ENCODE data around the gene CCS. TPM values are rescaled to one million over a fixed set of nuclear protein-coding genes. Genes with fewer than 3 reads are reported as not detected.

CCS gene
- total and polyA plus RNA-seq, 2 of the 4 experiments (the other 2 are of a cell fraction): 20.1 to 53.0 TPM

DNA sequence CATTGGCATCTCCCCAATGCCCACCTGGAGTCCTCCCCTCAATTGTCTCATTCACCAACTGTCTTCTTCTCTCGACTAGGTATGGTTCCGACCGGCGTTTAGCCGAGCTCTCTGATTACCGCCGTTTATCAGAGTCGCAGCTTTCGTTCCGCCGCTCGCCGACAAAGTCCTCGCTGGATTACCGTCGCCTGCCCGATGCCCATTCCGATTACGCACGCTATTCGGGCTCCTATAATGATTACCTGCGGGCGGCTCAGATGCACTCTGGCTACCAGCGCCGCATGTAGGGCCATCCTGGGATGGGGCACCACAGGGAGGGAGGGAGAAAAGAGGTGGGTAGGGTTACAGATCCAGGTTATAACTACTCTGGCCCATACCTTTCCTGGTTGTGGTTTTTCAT lies 33.4 kb downstream of the CCS start:
- Histone ChIP-seq H3K4me1 (ENCODE audit: control insufficient read depth, insufficient read depth, low read length) (peaks cover 2% of the 10 kb centered on the region; the same call in 1 of the 2 replicates), H3K9me3 (ENCODE audit: control insufficient read depth, insufficient read depth, low read length) (no peaks in the 10 kb centered on the region), H2AK5ac (ENCODE audit: low read depth, low read length) (no peak overlapping the region), H3K79me1 (ENCODE audit: low read depth in 1 of 2, low read length in 2 of 2) (peaks cover 28 to 78% of the 10 kb centered on the region in 2 experiments; a peak in 3 of 4 replicates), H3K14ac (replicated peaks; ENCODE audit: low read depth, low read length) (no peak overlapping the region), H3K56ac (ENCODE audit: extremely low read depth, insufficient read depth, low read length) (no peak overlapping the region), H2AK9ac (replicated peaks; ENCODE audit: low read depth, low read length, poor library complexity) (no peak overlapping the region), H3K27me3 (ENCODE audit: control insufficient read depth, insufficient read depth, low read length) (no peaks in the 10 kb centered on the region), H2BK5ac (ENCODE audit: low read depth, low read length, poor library complexity, severe bottlenecking) (no peak overlapping the region), H4K5ac (ENCODE audit: low read depth, low read length) (no peak overlapping the region), H2BK120ac (ENCODE audit: low read depth, low read length) (no peak overlapping the region), H3K9ac (ENCODE audit: low read depth, low read length) (no peak overlapping the region), H3K36me3 (ENCODE audit: control insufficient read depth, insufficient read depth, low read length) (peaks cover 67% of the 10 kb centered on the region), H3K18ac (ENCODE audit: low read depth, low read length) (no peak overlapping the region), H4K8ac (ENCODE audit: low read depth in 2 of 2, low read length in 2 of 2) (no peak overlapping the region), H3K9me1 (ENCODE audit: insufficient read depth, low read length) (peaks cover 35% of the 10 kb centered on the region), H4K91ac (ENCODE audit: insufficient read depth, low read depth, low read length) (no peak overlapping the region), H3K27ac (ENCODE audit: insufficient read depth, low read length) (no peak overlapping the region), H3K4ac (ENCODE audit: low read depth, low read length) (no peak overlapping the region), H4K20me1 (ENCODE audit: insufficient read depth, low read length) (peaks cover 98% of the 10 kb centered on the region), H3K4me2 (ENCODE audit: low read depth, low read length) (no peak overlapping the region), H3K4me3 (ENCODE audit: insufficient read depth, low read depth, low read length) (no peak overlapping the region), H2AFZ (replicated peaks; ENCODE audit: low read length, poor library complexity) (no peak overlapping the region), H2BK20ac (ENCODE audit: low read depth, low read length) (no peak overlapping the region), H2BK15ac (ENCODE audit: low read depth, low read length) (no peak overlapping the region), H3K23ac (ENCODE audit: low read depth, low read length) (no peak overlapping the region)
- WGBS, 2 experiments (ENCODE audit: extremely low coverage in 2 of 2, insufficient read length in 1 of 2): 95% methylated on average over 8 of the region's 25 CpGs; no CpG with 5 or more reads in 1 of the 2 experiments
- CTCF ChIA-PET: no interaction called here
- intact Hi-C loops (cut with micrococcal nuclease): no loop called here
- TF ChIP-seq MAFK (IDR thresholded peaks at IDR 0.05; ENCODE audit: low read depth, low read length) (no peak), RAD21 (IDR thresholded peaks at IDR 0.05; ENCODE audit: low read length) (no peak), SMC3 (IDR thresholded peaks at IDR 0.05; ENCODE audit: low read depth, low read length) (no peak), RCOR1 (IDR thresholded peaks at IDR 0.05; ENCODE audit: insufficient replicate concordance, low read length) (no peak), BHLHE40 (IDR thresholded peaks at IDR 0.05; ENCODE audit: low read depth, low read length) (no peak), CEBPB (IDR thresholded peaks at IDR 0.05; ENCODE audit: low read depth, low read length) (no peak), POLR2A (IDR thresholded peaks at IDR 0.05; ENCODE audit: low read depth, low read length) (no peak), MXI1 (IDR thresholded peaks at IDR 0.05; ENCODE audit: borderline replicate concordance, low read depth, low read length) (no peak), RFX5 (IDR thresholded peaks at IDR 0.05; ENCODE audit: low read depth, low read length) (no peak), NFE2L2 (IDR thresholded peaks at IDR 0.05; ENCODE audit: low read depth, low read length) (no peak), CHD1 (IDR thresholded peaks at IDR 0.05; ENCODE audit: low read depth, low read length) (no peak), MAZ (IDR thresholded peaks at IDR 0.05; ENCODE audit: borderline replicate concordance, low read depth, low read length) (no peak), FOS (IDR thresholded peaks at IDR 0.05; ENCODE audit: low read depth, low read length) (no peak)
- TF ChIP-seq, protein P1, sequence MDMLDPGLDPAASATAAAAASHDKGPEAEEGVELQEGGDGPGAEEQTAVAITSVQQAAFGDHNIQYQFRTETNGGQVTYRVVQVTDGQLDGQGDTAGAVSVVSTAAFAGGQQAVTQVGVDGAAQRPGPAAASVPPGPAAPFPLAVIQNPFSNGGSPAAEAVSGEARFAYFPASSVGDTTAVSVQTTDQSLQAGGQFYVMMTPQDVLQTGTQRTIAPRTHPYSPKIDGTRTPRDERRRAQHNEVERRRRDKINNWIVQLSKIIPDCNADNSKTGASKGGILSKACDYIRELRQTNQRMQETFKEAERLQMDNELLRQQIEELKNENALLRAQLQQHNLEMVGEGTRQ (IDR thresholded peaks at IDR 0.05; ENCODE audit: low read depth, low read length): no peak
- TF ChIP-seq, protein P2, sequence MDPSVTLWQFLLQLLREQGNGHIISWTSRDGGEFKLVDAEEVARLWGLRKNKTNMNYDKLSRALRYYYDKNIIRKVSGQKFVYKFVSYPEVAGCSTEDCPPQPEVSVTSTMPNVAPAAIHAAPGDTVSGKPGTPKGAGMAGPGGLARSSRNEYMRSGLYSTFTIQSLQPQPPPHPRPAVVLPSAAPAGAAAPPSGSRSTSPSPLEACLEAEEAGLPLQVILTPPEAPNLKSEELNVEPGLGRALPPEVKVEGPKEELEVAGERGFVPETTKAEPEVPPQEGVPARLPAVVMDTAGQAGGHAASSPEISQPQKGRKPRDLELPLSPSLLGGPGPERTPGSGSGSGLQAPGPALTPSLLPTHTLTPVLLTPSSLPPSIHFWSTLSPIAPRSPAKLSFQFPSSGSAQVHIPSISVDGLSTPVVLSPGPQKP (IDR thresholded peaks at IDR 0.05; ENCODE audit: borderline replicate concordance, low read depth, low read length): no peak
- TF ChIP-seq, protein P3, sequence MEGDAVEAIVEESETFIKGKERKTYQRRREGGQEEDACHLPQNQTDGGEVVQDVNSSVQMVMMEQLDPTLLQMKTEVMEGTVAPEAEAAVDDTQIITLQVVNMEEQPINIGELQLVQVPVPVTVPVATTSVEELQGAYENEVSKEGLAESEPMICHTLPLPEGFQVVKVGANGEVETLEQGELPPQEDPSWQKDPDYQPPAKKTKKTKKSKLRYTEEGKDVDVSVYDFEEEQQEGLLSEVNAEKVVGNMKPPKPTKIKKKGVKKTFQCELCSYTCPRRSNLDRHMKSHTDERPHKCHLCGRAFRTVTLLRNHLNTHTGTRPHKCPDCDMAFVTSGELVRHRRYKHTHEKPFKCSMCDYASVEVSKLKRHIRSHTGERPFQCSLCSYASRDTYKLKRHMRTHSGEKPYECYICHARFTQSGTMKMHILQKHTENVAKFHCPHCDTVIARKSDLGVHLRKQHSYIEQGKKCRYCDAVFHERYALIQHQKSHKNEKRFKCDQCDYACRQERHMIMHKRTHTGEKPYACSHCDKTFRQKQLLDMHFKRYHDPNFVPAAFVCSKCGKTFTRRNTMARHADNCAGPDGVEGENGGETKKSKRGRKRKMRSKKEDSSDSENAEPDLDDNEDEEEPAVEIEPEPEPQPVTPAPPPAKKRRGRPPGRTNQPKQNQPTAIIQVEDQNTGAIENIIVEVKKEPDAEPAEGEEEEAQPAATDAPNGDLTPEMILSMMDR (conservative IDR thresholded peaks at IDR 0.05; ENCODE audit: low read depth, low read length): no peak
- no TSS peak for BruUV-seq (replicated peaks)
- in situ Hi-C loops (cut with MboI; ENCODE audit: low sequenced_read_pairs): no loop called here
- POLR2A ChIA-PET (ENCODE audit: unreplicated experiment): no interaction called here
- dilution Hi-C loops (cut with HindIII; ENCODE audit: low sequenced_read_pairs, unreplicated experiment): no loop called here
- DNase-seq (no peak), ATAC-seq (ENCODE audit: low read depth) (no peak)

All from IMR-90 (cell line).